BLaER1 treated with 17β-estradiol and CSF1 and Interleukin-3, amounts not matched to agents 10 nM and 100 nM (cell line): ENCODE data around the gene RNF103.

Experiments
- H3K27ac ChIP-seq, 11 experiments: shearing (Covaris generic); formaldehyde crosslinking; 2 replicates each; pipeline ENCODE4 v1.8.1; 2022
- H3K27me3 ChIP-seq, 11 experiments: shearing (Covaris generic); formaldehyde crosslinking; 2 replicates each; pipeline ENCODE4 v1.8.1; 2022
- H3K36me3 ChIP-seq, 11 experiments: shearing (Covaris generic); formaldehyde crosslinking; 2 replicates each; pipeline ENCODE4 v1.8.1; 2022
- H3K4me1 ChIP-seq, 10 experiments: shearing (Covaris generic); formaldehyde crosslinking; 2 replicates each; pipeline ENCODE4 v1.8.1; 2022
- H3K4me2 ChIP-seq, 11 experiments: shearing (Covaris generic); formaldehyde crosslinking; 2 replicates each; pipeline ENCODE4 v1.8.1; 2022
- H3K4me3 ChIP-seq, 10 experiments: shearing (Covaris generic); formaldehyde crosslinking; 2 replicates each; pipeline ENCODE4 v1.8.1; 2022
- H3K9ac ChIP-seq, 11 experiments: shearing (Covaris generic); formaldehyde crosslinking; 2 replicates each; pipeline ENCODE4 v1.8.1; 2022
- H3K9me3 ChIP-seq, 11 experiments: shearing (Covaris generic); formaldehyde crosslinking; replicated peaks in 1 of 11; 2 replicates each; pipeline ENCODE4 v1.8.1; 2022
- H4K20me1 ChIP-seq, 11 experiments: shearing (Covaris generic); formaldehyde crosslinking; 2 replicates each; pipeline ENCODE4 v1.8.1; 2022
- Cebpa-rat ChIP-seq, 11 experiments: shearing (Covaris generic); IDR thresholded peaks; 2 replicates each; pipeline ENCODE4 v1.8.1; 2022

The RNF103 gene

GRCh38 chr2:86632672-86633071 lies 9.0 kb upstream of the RNF103 start:
- H3K36me3 ChIP-seq = peaks cover 0 to 3% (median 0%) of the 10 kb centered on the region in 11 experiments; a peak in 1 of 22 replicates
- no peak overlapping the region for H3K27ac ChIP-seq
- no peaks in the 10 kb centered on the region for H3K27me3 ChIP-seq
- no peaks in the 10 kb centered on the region for H3K9me3 ChIP-seq
- H3K4me3 ChIP-seq = no peak overlapping the region
- TF ChIP-seq Cebpa-rat (IDR thresholded peaks at IDR 0.05) = no peak
- H3K9ac ChIP-seq = no peak overlapping the region
- H3K4me1 ChIP-seq = peaks cover 0 to 6% (median 0%) of the 10 kb centered on the region in 10 experiments; a peak in 2 of 20 replicates
- H4K20me1 ChIP-seq = no peaks in the 10 kb centered on the region
- no peak overlapping the region for H3K4me2 ChIP-seq

GRCh38 chr2:86631846-86632485 lies 8.3 kb upstream of the RNF103 start:
- Histone ChIP-seq H3K27me3 (no peaks in the 10 kb centered on the region), H3K4me2 (no peak overlapping the region), H3K4me1 (peaks cover 0 to 6% (median 0%) of the 10 kb centered on the region in 10 experiments; a peak in 2 of 20 replicates), H3K36me3 (peaks cover 0 to 3% (median 0%) of the 10 kb centered on the region in 11 experiments; a peak in 1 of 22 replicates), H3K27ac (no peak overlapping the region), H3K9me3 (no peaks in the 10 kb centered on the region), H4K20me1 (no peaks in the 10 kb centered on the region), H3K9ac (no peak overlapping the region), H3K4me3 (no peak overlapping the region)
- TF ChIP-seq Cebpa-rat (IDR thresholded peaks at IDR 0.05) = no peak

GRCh38 chr2:86628091-86628522 lies 4.4 kb upstream of the RNF103 start:
- Histone ChIP-seq H3K36me3 (peaks cover 0 to 3% (median 0%) of the 10 kb centered on the region in 11 experiments; a peak in 1 of 22 replicates), H3K4me1 (peaks cover 0 to 9% (median 4%) of the 10 kb centered on the region in 10 experiments; a peak in 5 of 20 replicates), H3K27me3 (no peaks in the 10 kb centered on the region), H3K27ac (no peak overlapping the region), H3K4me3 (no peak overlapping the region), H4K20me1 (no peaks in the 10 kb centered on the region; a peak in 1 of 22 replicates), H3K4me2 (no peak overlapping the region; a peak in 1 of 22 replicates), H3K9ac (no peak overlapping the region), H3K9me3 (no peaks in the 10 kb centered on the region)
- no peak for TF ChIP-seq Cebpa-rat (IDR thresholded peaks at IDR 0.05)

GRCh38 chr2:86627550-86627949 lies 3.9 kb upstream of the RNF103 start:
- H3K4me1 ChIP-seq = peaks cover 0 to 9% (median 4%) of the 10 kb centered on the region in 10 experiments; a peak in 5 of 20 replicates
- H3K9ac ChIP-seq = no peak overlapping the region
- H3K27ac ChIP-seq = no peak overlapping the region
- H3K36me3 ChIP-seq = peaks cover 0 to 3% (median 0%) of the 10 kb centered on the region in 11 experiments; a peak in 1 of 22 replicates
- H4K20me1 ChIP-seq = peaks cover 0 to 1% (median 0%) of the 10 kb centered on the region in 11 experiments; a peak in 3 of 22 replicates
- no peaks in the 10 kb centered on the region for H3K27me3 ChIP-seq
- no peak for TF ChIP-seq Cebpa-rat (IDR thresholded peaks at IDR 0.05)
- H3K9me3 ChIP-seq = no peaks in the 10 kb centered on the region
- H3K4me3 ChIP-seq = no peak overlapping the region
- no peak overlapping the region for H3K4me2 ChIP-seq

GRCh38 chr2:86625096-86625495 lies 1.4 kb upstream of the RNF103 start:
- peaks cover 0 to 3% (median 2%) of the 10 kb centered on the region in 11 experiments; a peak in 14 of 22 replicates for H3K36me3 ChIP-seq
- no peak for TF ChIP-seq Cebpa-rat (IDR thresholded peaks at IDR 0.05)
- H3K4me3 ChIP-seq = no peak overlapping the region
- no peak overlapping the region for H3K4me2 ChIP-seq
- no peak overlapping the region for H3K27ac ChIP-seq
- H3K9ac ChIP-seq = no peak overlapping the region
- H3K27me3 ChIP-seq = no peaks in the 10 kb centered on the region
- H3K9me3 ChIP-seq = no peaks in the 10 kb centered on the region
- peaks cover 0 to 26% (median 13%) of the 10 kb centered on the region in 11 experiments; a peak in 8 of 22 replicates for H4K20me1 ChIP-seq
- peaks cover under 1 to 25% (median 19%) of the 10 kb centered on the region in 10 experiments; a peak in 19 of 20 replicates for H3K4me1 ChIP-seq

GRCh38 chr2:86624267-86624547 lies 542 bp upstream of the RNF103 start:
- H3K4me1 ChIP-seq = peaks cover 4 to 32% (median 22%) of the 10 kb centered on the region in 10 experiments; a peak in 19 of 20 replicates
- H3K36me3 ChIP-seq = peaks cover 7 to 11% (median 10%) of the 10 kb centered on the region in 11 experiments; a peak in 21 of 22 replicates
- no peaks in the 10 kb centered on the region for H3K27me3 ChIP-seq
- H3K4me2 ChIP-seq = peak overlapping the region; percentile 76 to 96 (median 88)
- peak overlapping the region; percentile 94 to 99 (median 96); a peak in 21 of 22 replicates for H3K27ac ChIP-seq
- peak overlapping the region; percentile 85 to 97 (median 88); a peak in 17 of 20 replicates for H3K4me3 ChIP-seq
- peak overlapping the region; percentile 93 to 99 (median 97); a peak in 21 of 22 replicates for H3K9ac ChIP-seq
- H3K9me3 ChIP-seq = no peaks in the 10 kb centered on the region
- H4K20me1 ChIP-seq = peaks cover 0 to 28% (median 14%) of the 10 kb centered on the region in 11 experiments; a peak in 8 of 22 replicates
- no peak for TF ChIP-seq Cebpa-rat (IDR thresholded peaks at IDR 0.05)

- peak overlapping the region; percentile 93 to 99 (median 97) for H3K9ac ChIP-seq
- peaks cover 0 to 35% (median 17%) of the 10 kb centered on the region in 11 experiments; a peak in 8 of 22 replicates for H4K20me1 ChIP-seq
- H3K4me3 ChIP-seq = peak overlapping the region; percentile 85 to 97 (median 88)
- peak overlapping the region; percentile 94 to 99 (median 96) for H3K27ac ChIP-seq
- no peak for TF ChIP-seq Cebpa-rat (IDR thresholded peaks at IDR 0.05)
- peaks cover 19 to 23% (median 21%) of the 10 kb centered on the region in 11 experiments; a peak in 21 of 22 replicates for H3K36me3 ChIP-seq
- no peaks in the 10 kb centered on the region for H3K27me3 ChIP-seq
- H3K4me1 ChIP-seq = peaks cover 4 to 32% (median 21%) of the 10 kb centered on the region in 10 experiments; a peak in 19 of 20 replicates
- no peaks in the 10 kb centered on the region for H3K9me3 ChIP-seq
- H3K4me2 ChIP-seq = peak overlapping the region; percentile 76 to 96 (median 88)
Measured at GRCh38 chr2:86623043-86623493, 597 bp downstream of the RNF103 start.

GRCh38 chr2:86622519-86623042 lies 1.1 kb downstream of the RNF103 start:
- Histone ChIP-seq H3K27me3 (no peaks in the 10 kb centered on the region), H3K27ac (peak overlapping the region; percentile 94 to 99 (median 96)), H3K36me3 (peaks cover 22 to 28% (median 26%) of the 10 kb centered on the region in 11 experiments), H3K4me2 (peak overlapping the region; percentile 76 to 96 (median 88)), H3K9me3 (no peaks in the 10 kb centered on the region), H3K4me1 (peaks cover 4 to 36% (median 20%) of the 10 kb centered on the region in 10 experiments; a peak in 19 of 20 replicates), H3K4me3 (peak overlapping the region; percentile 85 to 97 (median 88)), H4K20me1 (peaks cover 0 to 40% (median 20%) of the 10 kb centered on the region in 11 experiments; a peak in 9 of 22 replicates), H3K9ac (peak overlapping the region; percentile 93 to 99 (median 97))
- TF ChIP-seq Cebpa-rat (IDR thresholded peaks at IDR 0.05) = no peak
